Activated CD8-positive, alpha-beta T cell treated with anti-CD3 and anti-CD28 coated beads for 36 hours (primary cell): Measurements from ENCODE around the gene UBE2V1. TPM values are rescaled to one million over a fixed set of nuclear protein-coding genes. Genes with fewer than 3 reads are reported as not detected.

Source experiments
- ATAC-seq: fragments of 200-7000 bp; cut with Tn5 transposase; one replicate; pipeline ENCODE4 v1.10.0; 2021; ENCODE audit warnings: mild to moderate bottlenecking, moderate library complexity
- CTCF ChIA-PET: fragments of 350-600 bp; sonication (Branson Sonifier 250); formaldehyde crosslinking; loops from one replicate; lab custom pipeline; 2021; ENCODE audit warnings: antibody characterized with exemption; lab: Charles Lee
- POLR2A ChIA-PET: fragments of 350-600 bp; sonication (Branson Sonifier 250); formaldehyde crosslinking; loops from one replicate; lab custom pipeline; 2021; ENCODE audit warnings: antibody characterized with exemption; lab: Charles Lee
- DNase-seq: peaks from one replicate; pipeline ENCODE4 v3.0.0-alpha.2; 2020
- H3K27ac Mint-ChIP-seq: one replicate; pipeline ENCODE4 v1.8.0; 2021; ENCODE audit warnings: mild to moderate bottlenecking, mixed read lengths
- H3K27me3 Mint-ChIP-seq: one replicate; pipeline ENCODE4 v1.8.0; 2021; ENCODE audit warnings: mixed read lengths
- H3K36me3 Mint-ChIP-seq: one replicate; pipeline ENCODE4 v1.8.0; 2021; ENCODE audit warnings: low read depth, mixed read lengths
- H3K4me1 Mint-ChIP-seq: one replicate; pipeline ENCODE4 v1.8.0; 2021; ENCODE audit warnings: low read depth, mixed read lengths
- H3K4me3 Mint-ChIP-seq: one replicate; pipeline ENCODE4 v1.8.0; 2021; ENCODE audit warnings: mild to moderate bottlenecking, moderate library complexity, mixed read lengths
- H3K9me3 Mint-ChIP-seq: one replicate; pipeline ENCODE4 v1.8.0; 2021; ENCODE audit warnings: mixed read lengths
- intact Hi-C: fragments of 100-400 bp; cut with micrococcal nuclease; formaldehyde crosslinking; loops from one replicate; pipeline ENCODE4 v1.10.0; 2022
- total RNA-seq, 2 experiments: library from RNA; stranded (reverse); gene quantifications; one replicate each; pipeline ENCODE4 v1.2.3, GENCODE V29; 2021
- TF ChIP-seq, protein P1 (sequence below): fragments of 200-600 bp; IDR thresholded peaks from one replicate; pipeline ENCODE4 v1.8.0; 2022; ENCODE audit warnings: antibody characterized with exemption, mild to moderate bottlenecking

UBE2V1 gene
- total RNA-seq, 2 experiments from 2014 or later: 112 to 151 TPM

DNA sequence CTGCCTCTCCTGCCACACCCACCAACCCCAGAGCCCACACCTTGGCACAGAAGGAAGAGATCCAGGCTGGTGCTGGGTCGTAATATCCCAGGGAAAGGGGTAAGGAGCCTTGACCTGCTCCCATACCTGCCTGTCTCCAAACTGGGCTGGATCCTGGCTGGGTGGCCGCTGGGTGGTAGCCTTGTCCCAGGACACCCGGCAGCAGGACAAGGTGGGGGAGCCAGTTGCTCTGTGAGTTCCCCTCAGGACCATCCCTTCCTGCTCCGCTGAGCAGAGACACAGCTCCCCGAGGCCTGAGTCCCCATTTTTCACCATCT lies 58.8 kb downstream of the UBE2V1 start:
- Mint-ChIP-seq H3K27me3 (peaks cover 3% of the 10 kb centered on the region), H3K4me1 (peaks cover 5% of the 10 kb centered on the region), H3K27ac (no peak overlapping the region), H3K36me3 (no peaks in the 10 kb centered on the region), H3K9me3 (no peaks in the 10 kb centered on the region), H3K4me3 (no peak overlapping the region)
- CTCF ChIA-PET: no interaction called here
- ATAC-seq (no peak), DNase-seq (no peak)
- TF ChIP-seq, protein P1, sequence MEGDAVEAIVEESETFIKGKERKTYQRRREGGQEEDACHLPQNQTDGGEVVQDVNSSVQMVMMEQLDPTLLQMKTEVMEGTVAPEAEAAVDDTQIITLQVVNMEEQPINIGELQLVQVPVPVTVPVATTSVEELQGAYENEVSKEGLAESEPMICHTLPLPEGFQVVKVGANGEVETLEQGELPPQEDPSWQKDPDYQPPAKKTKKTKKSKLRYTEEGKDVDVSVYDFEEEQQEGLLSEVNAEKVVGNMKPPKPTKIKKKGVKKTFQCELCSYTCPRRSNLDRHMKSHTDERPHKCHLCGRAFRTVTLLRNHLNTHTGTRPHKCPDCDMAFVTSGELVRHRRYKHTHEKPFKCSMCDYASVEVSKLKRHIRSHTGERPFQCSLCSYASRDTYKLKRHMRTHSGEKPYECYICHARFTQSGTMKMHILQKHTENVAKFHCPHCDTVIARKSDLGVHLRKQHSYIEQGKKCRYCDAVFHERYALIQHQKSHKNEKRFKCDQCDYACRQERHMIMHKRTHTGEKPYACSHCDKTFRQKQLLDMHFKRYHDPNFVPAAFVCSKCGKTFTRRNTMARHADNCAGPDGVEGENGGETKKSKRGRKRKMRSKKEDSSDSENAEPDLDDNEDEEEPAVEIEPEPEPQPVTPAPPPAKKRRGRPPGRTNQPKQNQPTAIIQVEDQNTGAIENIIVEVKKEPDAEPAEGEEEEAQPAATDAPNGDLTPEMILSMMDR: no peak
- POLR2A ChIA-PET: interaction anchor here (1.1 kb wide), 1 partner anchor 71 kb away, joined by 3 read pairs; the partner anchor contains the start of gene SNAI1
- intact Hi-C loops: no loop called here

DNA sequence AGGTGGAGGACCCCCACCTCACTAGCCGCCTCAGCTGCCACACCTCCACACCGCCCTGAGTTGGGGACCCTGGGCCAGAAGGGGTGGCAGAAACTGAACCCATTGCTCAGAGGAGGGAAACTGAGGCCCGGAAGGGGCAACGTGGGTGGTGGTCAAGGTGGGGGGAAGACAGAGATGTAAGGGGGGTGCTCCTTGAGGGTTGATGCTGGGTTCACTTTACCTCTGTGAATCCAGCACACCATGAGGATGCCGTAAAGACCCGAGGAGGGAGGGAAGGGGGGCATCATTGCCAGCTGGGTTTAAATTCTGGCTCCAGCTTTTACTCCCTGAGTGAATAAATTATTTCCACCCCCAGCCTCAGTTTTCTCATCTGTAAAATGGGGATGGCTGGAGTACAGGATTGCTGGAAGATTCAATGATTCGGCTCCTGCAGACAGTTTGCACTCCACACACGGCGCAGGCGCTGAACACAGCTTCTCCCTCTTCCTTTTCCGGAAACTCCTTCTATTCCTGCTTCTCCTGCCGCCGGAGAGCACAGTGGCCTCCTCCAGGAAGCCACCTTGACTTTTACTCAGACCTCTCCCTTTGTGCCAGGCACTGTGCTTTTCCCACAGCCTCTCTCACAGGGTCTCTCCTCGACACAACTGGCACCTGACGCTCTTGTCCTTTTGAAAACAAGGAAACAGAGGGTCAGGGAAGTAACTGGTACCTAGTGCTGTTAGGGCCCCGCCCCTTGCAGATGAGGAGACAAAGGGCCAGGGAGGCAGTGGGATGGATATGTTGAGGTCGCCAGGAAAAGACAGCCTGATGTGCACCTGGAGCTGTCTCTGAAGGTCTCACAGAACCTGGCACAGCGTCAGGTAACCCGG lies 59.4 kb downstream of the UBE2V1 start:
- H3K4me1 Mint-ChIP-seq: peaks cover 9% of the 10 kb centered on the region
- ChIA-PET CTCF (interaction anchor here (1.4 kb wide), 1 partner anchor 18 kb away, joined by 6 read pairs; no protein-coding TSS in a partner anchor), POLR2A (interaction anchor here (1.1 kb wide), 1 partner anchor 71 kb away, joined by 3 read pairs; the partner anchor contains the start of gene SNAI1)
- H3K36me3 Mint-ChIP-seq: no peaks in the 10 kb centered on the region
- H3K4me3 Mint-ChIP-seq: no peak overlapping the region
- H3K27me3 Mint-ChIP-seq: peaks cover 3% of the 10 kb centered on the region
- no peak overlapping the region for H3K27ac Mint-ChIP-seq
- TF ChIP-seq, protein P1: no peak
- DNase-seq (no peak), ATAC-seq (no peak)
- no peaks in the 10 kb centered on the region for H3K9me3 Mint-ChIP-seq
- intact Hi-C loops: no loop called here

DNA sequence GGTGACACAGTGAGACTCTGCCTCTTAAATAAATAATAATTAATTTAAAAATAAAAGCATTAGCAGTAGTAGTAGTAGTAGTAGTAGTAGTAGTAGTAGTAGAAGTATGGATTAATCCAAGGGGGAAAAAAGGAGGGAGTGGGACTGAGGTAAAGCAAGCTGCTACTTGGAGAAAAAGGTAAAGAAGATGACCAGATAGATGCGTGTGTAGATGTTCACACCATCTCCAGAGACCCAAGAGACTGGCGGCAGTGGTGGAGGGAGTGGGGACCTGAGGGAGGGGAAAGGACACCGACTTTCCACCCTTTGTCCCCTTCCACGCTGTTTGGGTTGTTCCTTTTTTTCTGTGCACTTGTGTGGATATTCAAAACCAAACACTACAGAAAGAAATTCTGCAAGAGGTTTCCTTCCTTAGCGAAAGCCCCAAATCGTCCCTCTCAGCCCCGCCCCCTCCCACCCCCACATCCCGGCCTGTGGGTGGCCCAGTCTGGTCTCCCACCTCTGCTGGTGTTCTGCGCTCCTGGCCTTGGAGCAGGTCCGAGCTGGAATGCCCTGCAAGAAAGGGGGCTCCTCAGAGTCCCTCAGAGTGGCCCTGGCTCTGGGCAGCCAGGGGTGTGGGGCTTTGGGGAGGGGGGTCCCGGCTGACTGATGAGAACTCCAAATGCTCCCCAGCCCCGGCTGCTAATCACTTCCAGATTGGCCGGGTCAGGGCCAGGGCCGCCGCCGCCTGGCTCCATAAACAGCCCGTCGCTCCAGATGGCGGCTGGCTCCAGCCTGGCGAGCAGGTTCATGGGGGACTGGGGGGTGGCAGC lies 60.2 kb downstream of the UBE2V1 start:
- H3K36me3 Mint-ChIP-seq: no peaks in the 10 kb centered on the region
- CTCF ChIA-PET: interaction anchor here (1.4 kb wide), 1 partner anchor 19 kb away, joined by 6 read pairs; no protein-coding TSS in a partner anchor
- POLR2A ChIA-PET: no interaction called here
- no peaks in the 10 kb centered on the region for H3K9me3 Mint-ChIP-seq
- TF ChIP-seq, protein P1: no peak
- intact Hi-C loops: no loop called here
- ATAC-seq (no peak), DNase-seq (no peak)
- no peak overlapping the region for H3K4me3 Mint-ChIP-seq
- H3K4me1 Mint-ChIP-seq: peaks cover 16% of the 10 kb centered on the region
- peaks cover 5% of the 10 kb centered on the region for H3K27me3 Mint-ChIP-seq
- H3K27ac Mint-ChIP-seq: no peak overlapping the region

DNA sequence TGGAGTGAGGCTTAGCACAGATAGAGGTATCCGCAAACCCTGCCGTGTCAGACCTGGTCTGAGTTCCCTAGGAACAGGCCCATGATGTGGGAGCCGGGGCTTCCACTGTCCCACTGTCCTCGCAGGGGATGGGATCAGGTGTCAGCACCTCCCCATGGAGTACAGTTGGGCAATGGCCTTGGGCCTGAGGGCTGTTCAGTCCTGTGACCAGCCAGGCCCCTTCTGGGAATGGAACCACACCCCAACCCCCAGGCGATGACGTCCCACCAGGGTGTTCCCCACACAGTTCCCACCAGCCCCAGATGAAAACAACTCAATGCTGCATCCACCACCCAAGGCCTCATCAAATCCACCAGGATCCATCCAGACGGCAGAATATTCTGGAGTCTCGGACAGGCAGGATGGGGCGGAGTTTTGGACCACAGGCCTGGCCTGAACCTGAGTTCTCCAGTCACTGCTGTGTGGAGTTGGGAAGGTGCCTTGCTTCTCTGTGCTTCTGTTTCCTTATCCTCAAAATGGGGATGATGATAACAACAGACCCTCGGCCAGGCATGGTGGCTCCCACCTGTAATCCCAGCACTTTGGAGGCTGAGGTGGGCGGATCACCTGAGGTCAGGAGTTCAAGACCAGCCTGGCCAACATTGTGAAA lies 62.2 kb downstream of the UBE2V1 start:
- TF ChIP-seq, protein P1: no peak
- CTCF ChIA-PET: interaction anchor here (2.0 kb wide), 1 partner anchor 72 kb away, joined by 12 read pairs; no protein-coding TSS in a partner anchor
- intact Hi-C loops: no loop called here

More for the DNA sequence above, 62.2 kb downstream of the UBE2V1 start:
- peaks cover 1% of the 10 kb centered on the region for H3K36me3 Mint-ChIP-seq
- peaks cover 2% of the 10 kb centered on the region for H3K9me3 Mint-ChIP-seq
- no peak for DNase-seq
- H3K27me3 Mint-ChIP-seq: peaks cover 10% of the 10 kb centered on the region
- no peak overlapping the region for H3K27ac Mint-ChIP-seq
- POLR2A ChIA-PET: interaction anchor here (1.1 kb wide), 1 partner anchor 15 kb away, joined by 3 read pairs; no protein-coding TSS in a partner anchor
- H3K4me3 Mint-ChIP-seq: no peak overlapping the region
- peaks cover 16% of the 10 kb centered on the region for H3K4me1 Mint-ChIP-seq
- ATAC-seq: no peak
